Measurements from ENCODE around the gene WDR4. TPM values are rescaled to one million over a fixed set of nuclear protein-coding genes. Genes with fewer than 3 reads are reported as not detected.
"Not testable (repeated sequence)": the region's sequence is repeated elsewhere in the genome, so short reads cannot be mapped to it uniquely, and the experiment has no call there.

The WDR4 gene
- total and polyA plus RNA-seq, 9 of the 15 experiments (the other 6 are each of a cell fraction or from before 2014, with no cell fraction given) = 5.4 to 95.4 (median 32.1) TPM

- H3K4me1 ChIP-seq (replicated peaks in 1 of 2; ENCODE audit: control insufficient read depth in 2 of 2, insufficient read depth in 2 of 2, low read length in 2 of 2) = peaks cover 0 to 24% of the 10 kb centered on the region in 2 experiments; a peak in 3 of 5 replicates
- intact Hi-C loops (cut with micrococcal nuclease); in situ Hi-C loops (cut with MboI); H3K9ac ChIP-seq (ENCODE audit: insufficient read depth in 1 of 2, low read depth in 2 of 2, low read length in 2 of 2); H3K4me2 ChIP-seq (ENCODE audit: insufficient read depth, low read length); H3K27me3 ChIP-seq (ENCODE audit: control insufficient read depth in 2 of 2, insufficient read depth in 2 of 2, low read length in 2 of 2); POLR2A ChIA-PET; H3K4me3 ChIP-seq; ATAC-seq; CTCF ChIA-PET (ENCODE audit: low intra/inter-chr PET ratio); H3K9me1 ChIP-seq (ENCODE audit: control insufficient read depth, insufficient read depth, low read length); FAIRE-seq; H3K9me3 ChIP-seq (replicated peaks; ENCODE audit: control insufficient read depth, insufficient read depth, low read depth, low read length); H2AFZ ChIP-seq (ENCODE audit: low read depth, low read length); BruUV-seq (replicated peaks); H3K27ac ChIP-seq (ENCODE audit: extremely low read depth, low read depth, low read length): not testable (repeated sequence)
- TF ChIP-seq POLR2G (IDR thresholded peaks at IDR 0.05; ENCODE audit: low read depth, low read length) = 0 out of 2 replicates have a peak, but pooled peaks have one; percentile 11
- peaks cover 81% of the 10 kb centered on the region for H3K36me3 ChIP-seq (ENCODE audit: control insufficient read depth, insufficient read depth, low read length)
- peaks cover 39% of the 10 kb centered on the region for H3K79me2 ChIP-seq (ENCODE audit: control insufficient read depth, insufficient read depth, low read length)
- peak in 2 of 4 experiments; percentile 16 to 18 for DNase-seq (ENCODE audit: extremely low read depth in 1 of 4, low spot score in 3 of 4)
- H4K20me1 ChIP-seq (replicated peaks; ENCODE audit: control insufficient read depth, insufficient read depth, low read length) = peaks cover 42% of the 10 kb centered on the region; the same call in 1 of the 2 replicates
- WGBS (ENCODE audit: insufficient coverage, low coverage, missing lambda C conversion rate) = 98% methylated on average over 11 of the region's 22 CpGs
These were observed 37.3 kb downstream of the WDR4 start for GRCh38 chr21:42841916-42842655.

- Histone ChIP-seq H4K20me1 (replicated peaks; ENCODE audit: control insufficient read depth, insufficient read depth, low read length) (peaks cover 42% of the 10 kb centered on the region; the same call in 1 of the 2 replicates), H3K27ac (ENCODE audit: extremely low read depth, low read depth, low read length) (no peak overlapping the region), H3K4me3 (no peak overlapping the region), H3K27me3 (ENCODE audit: control insufficient read depth in 2 of 2, insufficient read depth in 2 of 2, low read length in 2 of 2) (no peaks in the 10 kb centered on the region), H3K4me1 (replicated peaks in 1 of 2; ENCODE audit: control insufficient read depth in 2 of 2, insufficient read depth in 2 of 2, low read length in 2 of 2) (peaks cover 0 to 27% of the 10 kb centered on the region in 2 experiments; a peak in 3 of 5 replicates), H3K9me3 (replicated peaks; ENCODE audit: control insufficient read depth, insufficient read depth, low read depth, low read length) (no peaks in the 10 kb centered on the region; the same call in 1 of the 2 replicates), H3K9me1 (ENCODE audit: control insufficient read depth, insufficient read depth, low read length) (peaks cover 3% of the 10 kb centered on the region), H2AFZ (ENCODE audit: low read depth, low read length) (no peak overlapping the region), H3K9ac (ENCODE audit: insufficient read depth in 1 of 2, low read depth in 2 of 2, low read length in 2 of 2) (no peak overlapping the region), H3K79me2 (ENCODE audit: control insufficient read depth, insufficient read depth, low read length) (peaks cover 35% of the 10 kb centered on the region), H3K4me2 (ENCODE audit: insufficient read depth, low read length) (no peak overlapping the region), H3K36me3 (ENCODE audit: control insufficient read depth, insufficient read depth, low read length) (peaks cover 74% of the 10 kb centered on the region)
- WGBS (ENCODE audit: insufficient coverage, low coverage, missing lambda C conversion rate) = 96% methylated on average over 20 of the region's 21 CpGs
- in situ Hi-C loops (cut with MboI) (no loop called here), intact Hi-C loops (cut with micrococcal nuclease) (no loop called here)
- ATAC-seq = no peak
- no TSS peak for BruUV-seq (replicated peaks)
- no peak for FAIRE-seq
- DNase-seq (ENCODE audit: extremely low read depth in 1 of 4, low spot score in 3 of 4) = peak in 2 of 4 experiments; percentile 16 to 18
- ChIA-PET CTCF (ENCODE audit: low intra/inter-chr PET ratio) (no interaction called here), POLR2A (no interaction called here)
- no peak for TF ChIP-seq FOXJ3 (CRISPR knock-in tag; IDR thresholded peaks at IDR 0.05)
- TF ChIP-seq LEF1 (IDR thresholded peaks at IDR 0.05) = no peak
- TF ChIP-seq, protein P1, sequence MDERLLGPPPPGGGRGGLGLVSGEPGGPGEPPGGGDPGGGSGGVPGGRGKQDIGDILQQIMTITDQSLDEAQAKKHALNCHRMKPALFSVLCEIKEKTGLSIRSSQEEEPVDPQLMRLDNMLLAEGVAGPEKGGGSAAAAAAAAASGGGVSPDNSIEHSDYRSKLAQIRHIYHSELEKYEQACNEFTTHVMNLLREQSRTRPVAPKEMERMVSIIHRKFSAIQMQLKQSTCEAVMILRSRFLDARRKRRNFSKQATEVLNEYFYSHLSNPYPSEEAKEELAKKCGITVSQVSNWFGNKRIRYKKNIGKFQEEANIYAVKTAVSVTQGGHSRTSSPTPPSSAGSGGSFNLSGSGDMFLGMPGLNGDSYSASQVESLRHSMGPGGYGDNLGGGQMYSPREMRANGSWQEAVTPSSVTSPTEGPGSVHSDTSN (CRISPR knock-in tag; IDR thresholded peaks at IDR 0.05; ENCODE audit: low read depth) = no peak
- TF ChIP-seq, protein P1 (tag; conservative IDR thresholded peaks at IDR 0.05; ENCODE audit: low read depth) = no peak
- no peak for TF ChIP-seq ZNF133 (CRISPR knock-in tag; IDR thresholded peaks at IDR 0.05)
- TF ChIP-seq POLR2AphosphoS5 (IDR thresholded peaks at IDR 0.05; ENCODE audit: control insufficient read depth, insufficient read depth, low read depth, low read length) = 0 out of 2 replicates have a peak, but pooled peaks have one; percentile 3
- TF ChIP-seq ARHGAP35 (IDR thresholded peaks at IDR 0.05; ENCODE audit: partially characterized antibody) = no peak
- TF ChIP-seq, protein P2, sequence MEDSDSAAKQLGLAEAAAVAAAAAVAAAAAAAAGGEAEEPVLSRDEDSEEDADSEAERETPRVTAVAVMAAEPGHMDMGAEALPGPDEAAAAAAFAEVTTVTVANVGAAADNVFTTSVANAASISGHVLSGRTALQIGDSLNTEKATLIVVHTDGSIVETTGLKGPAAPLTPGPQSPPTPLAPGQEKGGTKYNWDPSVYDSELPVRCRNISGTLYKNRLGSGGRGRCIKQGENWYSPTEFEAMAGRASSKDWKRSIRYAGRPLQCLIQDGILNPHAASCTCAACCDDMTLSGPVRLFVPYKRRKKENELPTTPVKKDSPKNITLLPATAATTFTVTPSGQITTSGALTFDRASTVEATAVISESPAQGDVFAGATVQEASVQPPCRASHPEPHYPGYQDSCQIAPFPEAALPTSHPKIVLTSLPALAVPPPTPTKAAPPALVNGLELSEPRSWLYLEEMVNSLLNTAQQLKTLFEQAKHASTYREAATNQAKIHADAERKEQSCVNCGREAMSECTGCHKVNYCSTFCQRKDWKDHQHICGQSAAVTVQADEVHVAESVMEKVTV (CRISPR knock-in tag; IDR thresholded peaks at IDR 0.05) = no peak
These were observed 38.0 kb downstream of the WDR4 start for GRCh38 chr21:42841156-42841915.
